Bronchial epithelial cell (primary cell): ENCODE measurements around the gene ERCC6. TPM values are rescaled to one million over a fixed set of nuclear protein-coding genes. Genes with fewer than 3 reads are reported as not detected.

ENCODE experiments used
- DNase-seq: peaks from one replicate; pipeline ENCODE4 v3.0.0-alpha.2; 2010; ENCODE audit warnings: low read depth
- FAIRE-seq: peaks from 2 replicates; lab custom pipeline; 2011; peaks lifted over from hg19 to GRCh38; lab: Jason Lieb, UNC
- H3K27me3 ChIP-seq: 2 replicates; pipeline ENCODE4 v1.5.1; 2011; ENCODE audit warnings: low read length; ENCODE audit not compliant: control insufficient read depth, insufficient read depth
- H3K36me3 ChIP-seq: 2 replicates; pipeline ENCODE4 v1.5.1; 2011; ENCODE audit warnings: low read length; ENCODE audit not compliant: control insufficient read depth, insufficient read depth
- H3K4me3 ChIP-seq: 2 replicates; pipeline ENCODE4 v1.5.1; 2011; ENCODE audit warnings: mild to moderate bottlenecking, low read depth, low read length, control low read depth
- CTCF ChIP-seq: IDR thresholded peaks from 2 replicates; pipeline ENCODE4 v1.5.1; 2011; ENCODE audit warnings: mild to moderate bottlenecking, moderate library complexity, low read length, control low read depth, inconsistent platforms; ENCODE audit not compliant: insufficient read depth, severe bottlenecking
- total RNA-seq: library from RNA; depleted of rRNA; stranded (reverse); fragments of >200 nt; gene quantifications from 2 replicates; pipeline ENCODE4 v1.2.1, GENCODE V29; 2014

The ERCC6 gene
- total RNA-seq, 1 donor from 2014 or later = 19.2 TPM

GRCh38 chr10:49465736-49466135 lies 73.2 kb downstream of the ERCC6 start:
- Histone ChIP-seq H3K4me3 (no peak overlapping the region), H3K36me3 (peaks cover 8% of the 10 kb centered on the region), H3K27me3 (no peaks in the 10 kb centered on the region)
- DNase-seq = no peak
- no peak for FAIRE-seq
- TF ChIP-seq CTCF = no peak

Other genes starting within 250 kb of the ERCC6 start
- gene C10orf71, start 240.0 kb downstream of the ERCC6 start, total RNA-seq = not detected in 2 replicates
- not detected in 2 replicates for gene DRGX, start 143.0 kb downstream of the ERCC6 start, total RNA-seq
- gene SLC18A3, start 71.2 kb upstream of the ERCC6 start, total RNA-seq = not detected in 2 replicates
- gene CHAT, start 74.9 kb upstream of the ERCC6 start, total RNA-seq = not detected in 2 replicates
- gene C10orf53, start 140.5 kb upstream of the ERCC6 start, total RNA-seq = not detected in 2 replicates
- gene OGDHL, start 223.2 kb upstream of the ERCC6 start, total RNA-seq = 0.26 TPM in 1 of 2 replicates, not detected in the other